WI38 (cell line): ENCODE results near the gene ADAT3.

Experiments used
- H3K4me3 ChIP-seq: 2 replicates; pipeline ENCODE4 v1.5.1; 2011; ENCODE audit warnings: low read depth, mild to moderate bottlenecking, control low read depth, low read length
- TF ChIP-seq, protein P1 (sequence below): IDR thresholded peaks from 2 replicates; pipeline ENCODE4 v1.5.1; 2012; ENCODE audit warnings: low read depth, mild to moderate bottlenecking, control low read depth, low read length

Gene ADAT3

GRCh38 chr19:1896508-1896907 lies 8.7 kb upstream of the ADAT3 start:
- TF ChIP-seq, protein P1, sequence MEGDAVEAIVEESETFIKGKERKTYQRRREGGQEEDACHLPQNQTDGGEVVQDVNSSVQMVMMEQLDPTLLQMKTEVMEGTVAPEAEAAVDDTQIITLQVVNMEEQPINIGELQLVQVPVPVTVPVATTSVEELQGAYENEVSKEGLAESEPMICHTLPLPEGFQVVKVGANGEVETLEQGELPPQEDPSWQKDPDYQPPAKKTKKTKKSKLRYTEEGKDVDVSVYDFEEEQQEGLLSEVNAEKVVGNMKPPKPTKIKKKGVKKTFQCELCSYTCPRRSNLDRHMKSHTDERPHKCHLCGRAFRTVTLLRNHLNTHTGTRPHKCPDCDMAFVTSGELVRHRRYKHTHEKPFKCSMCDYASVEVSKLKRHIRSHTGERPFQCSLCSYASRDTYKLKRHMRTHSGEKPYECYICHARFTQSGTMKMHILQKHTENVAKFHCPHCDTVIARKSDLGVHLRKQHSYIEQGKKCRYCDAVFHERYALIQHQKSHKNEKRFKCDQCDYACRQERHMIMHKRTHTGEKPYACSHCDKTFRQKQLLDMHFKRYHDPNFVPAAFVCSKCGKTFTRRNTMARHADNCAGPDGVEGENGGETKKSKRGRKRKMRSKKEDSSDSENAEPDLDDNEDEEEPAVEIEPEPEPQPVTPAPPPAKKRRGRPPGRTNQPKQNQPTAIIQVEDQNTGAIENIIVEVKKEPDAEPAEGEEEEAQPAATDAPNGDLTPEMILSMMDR: no peak
- no peak overlapping the region for H3K4me3 ChIP-seq

GRCh38 chr19:1901940-1902404 lies 3.2 kb upstream of the ADAT3 start:
- H3K4me3 ChIP-seq: no peak overlapping the region
- TF ChIP-seq, protein P1: no peak

DNA sequence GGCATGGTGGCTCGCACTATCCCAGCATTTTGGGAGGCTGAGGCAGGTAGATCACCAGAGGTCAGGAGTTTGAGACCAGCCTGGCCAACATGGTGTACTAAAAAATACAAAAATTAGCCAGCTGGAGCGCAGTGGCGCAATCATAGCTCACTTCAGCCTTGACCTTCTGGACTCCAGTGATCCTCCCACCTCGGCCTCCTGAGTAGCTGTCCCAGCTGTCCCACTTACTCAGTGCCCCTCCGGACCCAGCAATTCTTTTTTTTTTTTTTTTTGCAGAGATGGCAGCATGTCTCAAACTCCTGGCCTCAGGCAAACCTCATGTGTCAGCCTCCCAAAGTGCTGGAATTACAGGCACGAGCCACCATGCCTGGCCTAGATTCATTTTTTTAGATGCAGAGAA lies 2.3 kb upstream of the ADAT3 start:
- H3K4me3 ChIP-seq: no peak overlapping the region

DNA sequence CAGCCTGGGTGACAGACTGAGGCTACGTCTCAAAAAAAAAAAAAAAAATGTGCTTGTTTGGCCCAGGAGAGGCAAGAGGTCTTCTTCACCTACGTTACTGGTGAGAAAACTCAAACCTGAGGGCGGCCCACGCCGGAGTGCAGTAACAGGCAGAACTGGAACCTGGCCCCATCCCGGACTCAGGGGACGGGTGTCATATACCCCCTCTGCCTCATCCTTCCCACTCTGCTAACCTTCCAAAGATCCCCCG lies 414 bp upstream of the ADAT3 start:
- H3K4me3 ChIP-seq: no peak overlapping the region
- TF ChIP-seq, protein P1: no peak

More for the DNA sequence above, 2.3 kb upstream of the ADAT3 start:
- TF ChIP-seq, protein P1: no peak

- TF ChIP-seq, protein P1: no peak
- peak overlapping the region; percentile 70 for H3K4me3 ChIP-seq
Measured at GRCh38 chr19:1905863-1906375, 720 bp downstream of the ADAT3 start.

- no peak overlapping the region for H3K4me3 ChIP-seq
- TF ChIP-seq, protein P1: no peak
Measured at GRCh38 chr19:1906985-1907562, 1.9 kb downstream of the ADAT3 start.

DNA sequence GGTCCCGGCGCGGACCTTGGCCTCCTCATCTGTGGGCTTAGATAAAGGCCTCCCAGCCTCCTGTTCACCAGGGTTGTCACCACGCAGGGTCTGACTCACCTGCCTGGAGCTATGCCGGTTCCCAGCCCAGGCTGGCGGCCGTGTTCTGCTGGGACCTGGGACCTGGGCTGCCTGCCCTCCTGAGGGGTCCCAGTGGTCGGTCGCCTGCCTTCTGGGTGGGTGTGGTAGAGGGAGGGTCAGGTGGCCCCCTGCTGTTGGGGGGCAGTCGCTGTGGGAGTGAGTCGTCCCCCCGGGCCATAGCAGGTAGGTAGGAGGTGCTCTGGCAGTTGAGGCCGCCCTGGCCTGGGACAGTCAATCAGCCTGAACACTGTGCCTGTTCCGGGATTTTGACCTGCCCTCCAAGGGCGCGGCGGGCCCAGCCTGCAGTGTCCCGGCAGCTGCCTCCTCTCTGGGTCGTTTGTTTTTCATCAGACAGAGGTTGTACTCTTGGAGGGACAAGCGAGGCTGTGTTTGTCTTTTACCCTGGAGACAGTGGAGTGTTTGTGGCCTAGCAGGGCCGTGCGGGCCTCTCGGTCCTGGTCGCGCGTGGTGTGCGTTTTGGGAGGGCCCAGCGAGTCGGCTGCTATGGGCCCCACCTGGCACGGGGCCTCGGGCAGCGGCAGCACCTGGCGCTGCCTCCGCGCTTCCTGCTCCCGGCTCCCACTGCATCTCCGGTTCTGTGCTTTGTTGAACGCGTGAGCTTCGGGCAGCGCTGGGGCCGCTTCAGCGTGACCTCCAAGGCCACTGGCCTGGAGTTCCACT lies 2.6 kb downstream of the ADAT3 start:
- no peak overlapping the region for H3K4me3 ChIP-seq
- TF ChIP-seq, protein P1: no peak
